Mesenteric fat pad (tissue), 1 donor: ENCODE data around the gene SLC8A3. TPM values are rescaled to one million over a fixed set of nuclear protein-coding genes. Genes with fewer than 3 reads are reported as not detected.

ENCODE experiments used
- DNase-seq: peaks from one replicate; pipeline ENCODE4 v3.0.0-alpha.2; 2020; ENCODE audit warnings: low spot score
- total RNA-seq: library from RNA; stranded (reverse); fragmentation: NEBNext Ultra II Directional; extraction: Animal tissue kit (Norgen Biotek cat#: 25700); gene quantifications from one replicate; pipeline ENCODE4 v1.2.1, GENCODE V29; 2021
- donor health status: DM: yes; HTN: yes; CAD: no.

Gene SLC8A3
- total RNA-seq, 1 donor from 2014 or later = 0.16 TPM

GRCh38 chr14:70029296-70030132, 159.2 kb downstream of the SLC8A3 start:
- no peak for DNase-seq

DNA sequence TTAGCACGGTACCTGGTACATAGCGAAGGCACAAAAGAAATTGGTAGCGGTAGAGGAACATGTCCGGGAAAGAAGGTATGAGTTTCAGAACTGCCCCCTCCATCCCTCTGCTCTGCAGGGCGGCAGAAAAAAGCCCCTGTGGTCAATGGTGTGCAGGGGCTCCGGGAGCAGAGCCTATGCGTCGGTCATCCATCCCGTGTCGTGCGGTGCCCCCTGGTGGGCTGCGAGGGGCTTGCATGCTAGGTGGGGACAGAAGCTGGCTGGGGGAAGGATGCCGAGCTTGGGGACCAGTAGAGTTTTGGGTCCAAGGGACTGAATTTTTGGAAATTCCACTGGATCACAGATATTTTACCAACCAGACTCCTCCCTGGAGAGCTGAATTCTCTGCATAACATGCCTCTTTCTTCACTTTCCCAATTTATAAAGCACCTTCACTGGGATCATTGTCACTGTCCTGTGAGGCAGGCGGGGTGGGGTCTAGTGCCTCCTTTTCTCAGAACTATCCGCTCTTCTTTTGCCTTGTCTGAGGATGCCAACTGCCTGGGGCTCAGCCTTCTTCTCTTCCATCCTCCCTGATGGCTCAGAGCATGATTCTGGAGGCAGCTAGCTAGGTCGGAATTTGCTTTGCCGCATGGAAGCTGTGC, 160.8 kb downstream of the SLC8A3 start:
- no peak for DNase-seq

DNA sequence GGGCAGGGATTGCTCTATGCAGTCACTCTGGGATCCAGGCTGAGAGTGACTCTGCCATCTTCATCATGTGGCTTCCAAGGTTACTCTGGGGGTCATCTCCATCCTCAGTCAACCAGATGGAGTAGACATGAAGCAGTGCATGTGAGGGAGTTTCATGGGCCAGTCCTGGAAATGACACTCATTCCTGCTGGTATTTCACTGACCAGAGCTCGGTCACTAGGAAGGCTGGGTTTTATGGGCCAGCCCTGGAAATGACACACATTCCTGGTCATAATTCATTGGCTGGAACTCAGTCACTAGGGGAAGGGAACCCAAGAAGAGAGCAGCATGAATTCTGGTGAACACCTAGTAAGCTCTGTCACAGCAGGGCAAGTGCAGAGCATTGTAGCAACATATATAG, 164.9 kb downstream of the SLC8A3 start:
- DNase-seq = no peak

GRCh38 chr14:70022771-70023445, 165.8 kb downstream of the SLC8A3 start:
- DNase-seq = no peak

- no peak for DNase-seq
Observed at GRCh38 chr14:70021548-70022220, 167.1 kb downstream of the SLC8A3 start.

DNA sequence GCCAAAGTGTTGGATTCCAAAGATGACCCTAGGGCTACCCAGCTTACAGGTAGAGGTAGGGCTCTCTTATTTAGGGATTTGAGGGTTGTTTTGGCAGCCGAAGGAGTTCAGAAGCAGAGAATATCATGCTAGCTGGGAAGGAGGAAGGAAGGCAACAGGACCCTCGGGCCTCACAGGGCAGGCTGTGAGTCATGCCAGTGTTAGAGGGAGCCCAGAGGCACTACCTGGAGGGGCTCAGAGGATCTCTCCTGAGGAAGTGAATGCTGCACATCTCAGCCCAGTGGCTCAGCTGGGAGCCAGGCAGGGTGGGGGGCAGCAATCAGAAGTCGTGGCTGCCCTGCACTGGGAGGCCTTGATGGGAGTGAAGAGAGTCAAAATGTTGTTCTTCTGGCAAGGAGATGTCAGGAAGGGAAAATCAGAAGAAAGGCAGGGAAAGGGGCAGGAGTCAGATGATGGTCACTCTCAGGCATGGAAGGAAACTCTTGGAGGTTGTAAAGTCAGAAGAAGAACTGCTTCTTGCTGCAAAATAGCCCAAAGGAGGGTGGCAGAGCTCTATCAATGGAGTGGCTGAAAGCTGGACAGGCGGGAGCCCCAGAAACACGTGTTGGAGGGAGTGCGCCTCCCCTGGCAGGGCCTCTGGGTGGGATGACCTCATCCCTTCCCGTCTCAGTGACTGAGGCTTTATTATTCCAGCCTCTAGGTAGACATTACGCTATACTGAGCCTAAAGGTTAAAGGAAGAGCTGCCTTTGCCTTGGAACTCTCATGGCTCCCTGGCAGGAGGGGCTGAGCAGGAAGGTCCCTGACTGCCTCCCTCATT, 168.2 kb downstream of the SLC8A3 start:
- DNase-seq = no peak

GRCh38 chr14:70019695-70020094, 169.1 kb downstream of the SLC8A3 start:
- no peak for DNase-seq

GRCh38 chr14:70018713-70019211, 170.0 kb downstream of the SLC8A3 start:
- no peak for DNase-seq

DNA sequence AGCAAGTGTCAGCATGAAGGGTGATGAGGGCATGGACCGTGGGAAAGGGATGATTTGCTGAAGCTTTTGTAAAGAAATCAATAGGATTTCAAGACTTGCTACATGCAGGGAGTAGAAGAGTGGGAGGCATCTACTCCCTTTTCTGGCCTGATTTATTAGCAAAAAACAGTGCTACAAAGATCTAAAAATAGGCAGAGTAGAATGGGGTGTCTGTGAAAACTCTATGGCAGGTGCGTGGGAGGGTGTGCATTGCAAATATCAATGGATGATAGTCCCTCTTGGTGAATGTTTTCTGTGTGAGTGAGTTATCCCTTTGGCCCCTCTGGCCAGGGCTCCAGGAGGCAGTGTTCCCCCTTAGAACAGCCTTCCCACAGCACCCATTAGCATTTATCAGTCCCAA, 170.5 kb downstream of the SLC8A3 start:
- DNase-seq = no peak

DNA sequence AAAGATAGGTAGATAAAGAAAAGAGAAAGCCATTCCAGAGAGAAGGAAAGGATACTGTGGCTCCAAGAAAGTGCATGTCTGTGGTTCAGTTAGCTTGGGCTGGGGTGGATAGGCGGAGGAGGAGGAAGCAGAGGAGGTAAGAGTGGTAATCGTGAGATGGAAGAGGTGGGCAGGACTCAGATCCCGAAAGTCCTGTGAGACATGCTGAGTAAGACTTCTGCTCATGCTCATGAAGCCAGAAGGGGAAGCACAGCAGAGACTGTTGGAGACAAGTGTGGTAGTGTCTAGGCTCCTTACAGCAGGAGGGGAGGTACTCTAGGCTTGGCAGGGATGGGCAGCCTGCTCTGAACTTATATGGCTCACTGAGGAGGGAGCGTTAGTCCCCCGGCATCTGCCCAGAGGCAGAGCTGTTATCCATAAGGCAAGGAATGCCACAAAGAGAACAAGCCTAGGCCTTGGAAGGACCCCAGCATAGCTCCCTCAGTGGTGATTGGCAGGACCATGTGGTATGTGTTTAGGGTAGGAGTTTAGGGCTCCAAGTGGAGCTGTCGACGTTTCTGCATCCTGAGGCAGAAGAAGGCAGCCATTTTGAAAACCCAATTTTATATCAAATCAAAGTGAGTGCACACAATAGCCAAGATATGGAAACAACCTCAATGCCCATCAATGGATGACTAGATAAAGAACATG, 174.2 kb downstream of the SLC8A3 start:
- no peak for DNase-seq

- no peak for DNase-seq
Observed at GRCh38 chr14:70013271-70013873, 175.4 kb downstream of the SLC8A3 start.

- no peak for DNase-seq
Observed at GRCh38 chr14:70011708-70012107, 177.0 kb downstream of the SLC8A3 start.

DNA sequence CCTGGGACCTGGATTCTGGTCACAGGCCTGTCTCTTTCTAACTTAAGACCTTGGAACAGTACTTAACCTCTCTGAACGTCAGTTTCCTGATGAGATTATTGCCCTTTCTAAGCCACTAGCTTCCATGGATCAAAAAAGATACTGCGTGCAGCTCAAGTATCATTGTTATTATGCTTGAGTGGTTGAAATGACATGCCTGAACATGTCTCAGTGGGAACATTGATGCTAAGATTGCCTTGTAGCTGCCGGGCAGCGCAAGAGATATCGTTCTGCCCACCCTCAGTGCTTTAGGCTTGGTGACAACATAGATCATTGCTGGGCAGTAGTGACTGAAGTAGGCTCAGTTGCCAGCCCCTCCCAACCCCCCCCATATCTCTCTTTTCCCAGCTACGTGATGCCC, 177.7 kb downstream of the SLC8A3 start:
- no peak for DNase-seq

DNA sequence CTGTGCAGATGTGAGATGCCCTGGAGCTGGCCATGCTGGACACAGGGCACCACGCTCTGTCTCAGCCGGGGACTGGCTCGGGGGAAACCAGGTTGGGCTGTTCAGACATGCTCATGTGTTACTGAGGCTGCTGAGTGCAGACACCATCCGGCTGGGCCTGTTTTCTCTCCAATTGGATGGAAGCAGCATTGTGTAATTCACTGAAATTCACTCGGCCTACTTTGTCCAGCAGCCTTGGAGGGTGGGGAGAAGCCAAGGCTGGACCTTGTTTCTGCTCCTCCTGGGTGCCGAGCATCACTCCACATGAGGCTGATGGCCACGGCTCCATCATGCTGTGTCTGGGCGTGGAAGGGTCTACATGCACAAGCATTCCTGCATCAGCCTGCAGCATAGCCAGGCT, 178.8 kb downstream of the SLC8A3 start:
- no peak for DNase-seq

- DNase-seq = no peak
Observed at GRCh38 chr14:70008284-70009262, 180.2 kb downstream of the SLC8A3 start.

DNA sequence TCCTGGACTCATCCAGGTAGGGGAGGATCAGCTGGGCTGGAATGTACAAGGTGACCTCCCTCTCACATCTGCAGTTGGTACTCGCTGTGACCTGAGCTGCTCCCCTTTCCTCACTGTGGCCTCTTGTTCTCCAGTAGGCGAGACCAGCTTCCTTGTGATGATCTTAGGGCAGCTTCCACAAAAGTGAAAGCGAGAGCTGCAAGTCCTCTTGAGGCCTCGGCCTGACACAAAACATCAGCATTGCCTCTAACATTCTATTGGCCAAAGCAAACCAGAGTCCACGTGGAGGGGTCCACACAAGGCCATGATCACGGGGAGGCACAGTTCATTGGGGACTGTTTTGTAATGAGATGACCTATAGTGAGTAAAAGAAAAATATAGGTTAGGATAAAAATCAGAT, 182.1 kb downstream of the SLC8A3 start:
- DNase-seq = no peak

DNA sequence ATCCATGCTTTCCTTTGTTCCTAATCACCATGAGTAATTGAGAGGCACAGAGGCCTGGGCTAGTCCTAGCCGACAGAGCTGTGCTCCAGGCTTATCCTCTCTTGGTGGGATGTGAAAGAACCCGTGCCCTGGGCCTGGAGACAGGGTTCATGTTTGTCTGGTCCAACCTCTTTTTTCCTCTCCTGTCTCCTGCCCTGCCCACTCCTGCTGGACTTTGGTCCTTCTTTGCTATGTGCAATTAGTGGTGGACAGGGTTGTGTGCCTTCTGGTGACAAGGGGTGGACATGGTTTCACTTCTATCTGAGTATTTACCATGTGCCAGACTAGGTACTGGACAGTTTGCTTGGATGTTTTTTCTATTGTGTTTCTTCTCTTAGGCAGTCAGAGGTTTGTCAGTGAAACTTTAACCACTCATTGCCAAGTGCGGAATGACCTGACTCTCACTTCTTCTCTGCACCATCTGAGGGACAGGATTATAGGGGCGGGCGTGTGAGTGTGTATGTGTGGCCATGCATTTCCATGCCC, 183.4 kb downstream of the SLC8A3 start:
- no peak for DNase-seq

GRCh38 chr14:70004791-70005190, 184.0 kb downstream of the SLC8A3 start:
- DNase-seq = no peak
